Natural killer cell (primary cell): ENCODE data around the gene TTI1. TPM values are rescaled to one million over a fixed set of nuclear protein-coding genes. Genes with fewer than 3 reads are reported as not detected.

Source experiments
- ATAC-seq, 3 donors: fragments of 150-1000 bp in 2 of 3; fragments of 200-7000 bp in 1 of 3; cut with Tn5 transposase; 1 replicate in 1 of 3; 2 replicates in 2 of 3; pipeline ENCODE4 v1.10.0; 2021; ENCODE audit warnings: mild to moderate bottlenecking in 2 of 3, moderate library complexity in 2 of 3
- DNase-seq, 2 donors: peaks; one replicate each; pipeline versions ENCODE4 v3.0.0 to v3.0.0-alpha.2; 2013 to 2021; ENCODE audit warnings: mixed read lengths in 1 of 2
- H3K27ac ChIP-seq: one replicate; pipeline ENCODE4 v1.5.1; 2013; ENCODE audit warnings: mild to moderate bottlenecking, low read length
- H3K27me3 ChIP-seq: one replicate; pipeline ENCODE4 v1.6.1; 2013; ENCODE audit warnings: low read length; ENCODE audit not compliant: control insufficient read depth, insufficient read depth
- H3K36me3 ChIP-seq: one replicate; pipeline ENCODE4 v1.6.1; 2013; ENCODE audit warnings: low read length; ENCODE audit not compliant: control insufficient read depth, insufficient read depth
- H3K4me1 ChIP-seq: one replicate; pipeline ENCODE4 v1.6.1; 2013; ENCODE audit warnings: low read length; ENCODE audit not compliant: control insufficient read depth, insufficient read depth
- H3K4me3 ChIP-seq: one replicate; pipeline ENCODE4 v1.5.1; 2013; ENCODE audit warnings: low read length
- H3K9me3 ChIP-seq: one replicate; pipeline ENCODE4 v1.6.1; 2013; ENCODE audit warnings: low read length; ENCODE audit not compliant: control insufficient read depth, insufficient read depth
- H3K27ac Mint-ChIP-seq, 2 donors: one replicate each; pipeline ENCODE4 v1.8.0; 2022; ENCODE audit warnings: mild to moderate bottlenecking in 2 of 2, mixed read lengths in 2 of 2, moderate library complexity in 1 of 2
- H3K27me3 Mint-ChIP-seq, 2 donors: one replicate each; pipeline ENCODE4 v1.8.0; 2022; ENCODE audit warnings: low read depth in 2 of 2, mixed read lengths in 2 of 2
- H3K36me3 Mint-ChIP-seq: one replicate; pipeline ENCODE4 v1.8.0; 2022; ENCODE audit warnings: mixed read lengths
- H3K4me1 Mint-ChIP-seq, 2 donors: one replicate each; pipeline ENCODE4 v1.8.0; 2022; ENCODE audit warnings: mixed read lengths in 2 of 2
- H3K4me3 Mint-ChIP-seq: one replicate; pipeline ENCODE4 v1.8.0; 2022; ENCODE audit warnings: mild to moderate bottlenecking, moderate library complexity, mixed read lengths
- H3K9me3 Mint-ChIP-seq, 2 donors: one replicate each; pipeline ENCODE4 v1.8.0; 2022; ENCODE audit warnings: mixed read lengths in 2 of 2
- CTCF ChIP-seq: fragments of 200-600 bp; IDR thresholded peaks from one replicate; pipeline ENCODE4 v1.8.0; 2022; ENCODE audit warnings: antibody characterized with exemption
- WGBS: methylation state at CpG from one replicate; pipeline ENCODE4 v1.1.7; 2013; ENCODE audit warnings: missing lambda C conversion rate; ENCODE audit not compliant: insufficient coverage; 5-methylcytosine and 5-hydroxymethylcytosine counted together
- intact Hi-C: fragments of 100-400 bp; cut with micrococcal nuclease; formaldehyde crosslinking; loops from one replicate; pipeline ENCODE4 v1.14.2; 2022
- total RNA-seq, 4 donors: library from RNA; stranded (reverse); fragments of 120-200 nt in 1 of 4; gene quantifications; one replicate each; pipeline versions ENCODE4 v1.2.3 to v1.2.4, GENCODE V29; 2013 to 2022

The TTI1 gene
- total RNA-seq, 3 donors from 2014 or later (not counting 1 experiment from before 2014, with no cell fraction given): 15.9 to 23.9 (median 18.9) TPM

DNA sequence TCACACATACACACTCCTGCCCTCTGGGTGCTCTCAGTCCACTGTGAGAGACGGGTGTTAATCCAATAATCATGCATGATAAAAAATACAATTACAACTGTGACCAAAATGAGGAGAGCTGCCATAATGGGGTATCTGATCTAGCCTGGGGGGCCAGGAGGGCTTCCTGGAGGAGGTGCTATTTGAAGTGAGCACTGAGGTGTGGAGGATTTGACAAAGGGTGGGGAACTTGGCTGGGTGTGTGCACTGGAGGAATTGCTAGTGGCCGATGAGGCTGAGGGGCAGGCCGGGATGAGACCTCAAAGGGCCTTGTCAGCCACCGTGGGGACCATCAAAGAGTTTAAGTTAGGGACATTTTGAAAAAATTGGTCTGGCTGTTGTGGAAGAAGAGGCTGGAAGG, 95.6 kb downstream of the TTI1 start:
- Mint-ChIP-seq H3K36me3 (no peaks in the 10 kb centered on the region), H3K27ac (no peak overlapping the region), H3K4me1 (no peaks in the 10 kb centered on the region), H3K4me3 (no peak overlapping the region), H3K27me3 (peaks cover 0 to under 1% of the 10 kb centered on the region in 2 donors), H3K9me3 (no peaks in the 10 kb centered on the region)
- no peaks in the 10 kb centered on the region for H3K9me3 ChIP-seq
- intact Hi-C loops: no loop called here
- no peaks in the 10 kb centered on the region for H3K36me3 ChIP-seq
- H3K27me3 ChIP-seq: no peaks in the 10 kb centered on the region
- ATAC-seq (no peak), DNase-seq (no peak)
- H3K27ac ChIP-seq: no peak overlapping the region
- no peak for TF ChIP-seq CTCF
- WGBS: 91% methylated on average over 4 of the region's 4 CpGs
- H3K4me1 ChIP-seq: no peaks in the 10 kb centered on the region
- no peak overlapping the region for H3K4me3 ChIP-seq

DNA sequence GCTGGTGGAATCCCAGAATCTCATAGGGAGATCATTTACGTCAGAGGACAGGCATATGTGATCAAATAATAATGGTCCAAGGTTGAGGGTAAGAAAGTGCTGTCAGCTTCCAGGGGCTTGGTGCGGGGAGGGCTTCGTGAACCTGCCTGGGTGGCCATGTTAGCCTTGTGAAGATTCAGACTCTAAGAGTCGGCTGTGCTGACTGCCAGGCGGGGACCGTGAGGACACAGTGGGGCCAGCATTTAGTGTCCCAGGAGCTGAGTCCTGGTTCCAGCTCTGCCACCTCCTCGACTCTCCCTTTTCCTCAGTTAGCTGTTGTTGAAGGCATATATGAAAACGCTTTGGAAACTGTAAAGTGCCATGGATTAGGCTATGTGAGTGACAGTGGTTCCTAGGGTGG, 96.8 kb downstream of the TTI1 start:
- no peak overlapping the region for H3K4me3 ChIP-seq
- no peak overlapping the region for H3K27ac Mint-ChIP-seq
- H3K9me3 ChIP-seq: no peaks in the 10 kb centered on the region
- no peak for DNase-seq
- H3K4me1 Mint-ChIP-seq: no peaks in the 10 kb centered on the region
- no peaks in the 10 kb centered on the region for H3K27me3 ChIP-seq
- no peaks in the 10 kb centered on the region for H3K36me3 ChIP-seq
- WGBS: 97% methylated on average over 8 of the region's 8 CpGs
- H3K27me3 Mint-ChIP-seq: peaks cover 0 to 3% of the 10 kb centered on the region in 2 donors
- no peaks in the 10 kb centered on the region for H3K9me3 Mint-ChIP-seq
- intact Hi-C loops: no loop called here
- no peak for TF ChIP-seq CTCF
- H3K27ac ChIP-seq: no peak overlapping the region
- no peaks in the 10 kb centered on the region for H3K36me3 Mint-ChIP-seq
- H3K4me3 Mint-ChIP-seq: no peak overlapping the region
- no peaks in the 10 kb centered on the region for H3K4me1 ChIP-seq
- no peak for ATAC-seq

- Histone ChIP-seq H3K9me3 (no peaks in the 10 kb centered on the region), H3K27ac (no peak overlapping the region), H3K4me3 (no peak overlapping the region), H3K27me3 (no peaks in the 10 kb centered on the region), H3K36me3 (no peaks in the 10 kb centered on the region), H3K4me1 (no peaks in the 10 kb centered on the region)
- TF ChIP-seq CTCF: no peak
- DNase-seq: no peak
- Mint-ChIP-seq H3K27me3 (peaks cover 0 to 3% of the 10 kb centered on the region in 2 donors), H3K4me3 (no peak overlapping the region), H3K9me3 (no peaks in the 10 kb centered on the region), H3K36me3 (no peaks in the 10 kb centered on the region), H3K4me1 (no peaks in the 10 kb centered on the region), H3K27ac (no peak overlapping the region)
- intact Hi-C loops: no loop called here
- WGBS: 92% methylated on average over 10 of the region's 10 CpGs
- no peak for ATAC-seq
These were observed 97.2 kb downstream of the TTI1 start for GRCh38 chr20:37936041-37936440.

DNA sequence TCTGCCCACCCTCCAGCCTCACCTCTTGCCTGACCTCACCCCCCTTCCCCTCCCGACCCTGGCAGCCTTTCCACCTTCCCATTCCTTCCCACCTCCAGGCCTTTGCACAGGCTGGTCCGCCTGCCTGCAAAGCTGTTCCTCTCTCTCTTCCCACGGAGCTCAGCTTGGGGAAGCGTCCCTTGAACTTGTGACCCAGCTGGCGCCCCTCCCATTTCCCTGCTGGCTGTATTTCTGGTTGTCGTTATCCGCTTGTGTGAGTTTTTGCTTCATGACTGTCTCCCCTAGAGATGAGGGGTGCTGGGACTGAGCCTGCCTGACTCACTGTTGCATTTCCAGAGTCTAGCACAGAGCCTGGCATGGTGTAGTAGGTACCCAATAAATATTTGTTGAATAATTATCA, 97.8 kb downstream of the TTI1 start:
- no peaks in the 10 kb centered on the region for H3K4me1 Mint-ChIP-seq
- no peak for DNase-seq
- no peak overlapping the region for H3K27ac ChIP-seq
- H3K27me3 Mint-ChIP-seq: peaks cover 0 to 6% of the 10 kb centered on the region in 2 donors
- H3K36me3 Mint-ChIP-seq: no peaks in the 10 kb centered on the region
- H3K4me1 ChIP-seq: no peaks in the 10 kb centered on the region
- no peaks in the 10 kb centered on the region for H3K9me3 Mint-ChIP-seq
- no peak overlapping the region for H3K27ac Mint-ChIP-seq
- TF ChIP-seq CTCF: no peak
- intact Hi-C loops: no loop called here
- no peak overlapping the region for H3K4me3 Mint-ChIP-seq
- H3K36me3 ChIP-seq: no peaks in the 10 kb centered on the region
- no peaks in the 10 kb centered on the region for H3K27me3 ChIP-seq
- no peaks in the 10 kb centered on the region for H3K9me3 ChIP-seq
- H3K4me3 ChIP-seq: no peak overlapping the region
- 69% methylated on average over 7 of the region's 7 CpGs for WGBS
- no peak for ATAC-seq
